GM23338 (cell line): ENCODE measurements around the gene RGS6. TPM values are rescaled to one million over a fixed set of nuclear protein-coding genes. Genes with fewer than 3 reads are reported as not detected.

Source experiments
- ATAC-seq: fragments of 200-7000 bp; cut with Tn5 transposase; 3 replicates; pipeline ENCODE4 v1.9.1; 2020
- DNase-seq: peaks from one replicate; pipeline ENCODE4 v3.0.0-alpha.2; 2015; ENCODE audit warnings: low spot score
- H2AFZ ChIP-seq: fragments of 200-600 bp; sonication (generic); 2 replicates; pipeline ENCODE4 v1.8.0; 2016; ENCODE audit warnings: antibody characterized with exemption, mild to moderate bottlenecking, moderate library complexity
- H3F3A ChIP-seq: fragments of 200-600 bp; sonication (generic); replicated peaks from 2 replicates; pipeline ENCODE4 v1.8.0; 2017; ENCODE audit warnings: antibody characterized with exemption, mixed run types, low read depth
- H3K27ac ChIP-seq: fragments of 200-600 bp; sonication (generic); 2 replicates; pipeline ENCODE4 v1.6.1; 2016; ENCODE audit warnings: low read depth
- H3K27me3 ChIP-seq: fragments of 200-600 bp; sonication (generic); 2 replicates; pipeline ENCODE4 v1.8.0; 2016; ENCODE audit warnings: mild to moderate bottlenecking, mixed run types, moderate library complexity; ENCODE audit not compliant: insufficient read depth
- H3K36me3 ChIP-seq: fragments of 200-600 bp; sonication (generic); 2 replicates; pipeline ENCODE4 v1.8.0; 2016; ENCODE audit warnings: mild to moderate bottlenecking; ENCODE audit not compliant: insufficient read depth
- H3K4me1 ChIP-seq: fragments of 200-600 bp; sonication (generic); 2 replicates; pipeline ENCODE4 v1.8.0; 2016; ENCODE audit warnings: mild to moderate bottlenecking, moderate library complexity; ENCODE audit not compliant: insufficient read depth
- H3K4me2 ChIP-seq: fragments of 200-600 bp; sonication (generic); 2 replicates; pipeline ENCODE4 v1.7.1; 2017; ENCODE audit warnings: mixed run types
- H3K4me3 ChIP-seq: fragments of 200-600 bp; sonication (generic); 2 replicates; pipeline ENCODE4 v1.6.1; 2016; ENCODE audit warnings: mixed run types
- H3K79me2 ChIP-seq: fragments of 200-600 bp; sonication (generic); replicated peaks from 2 replicates; pipeline ENCODE4 v1.8.0; 2017; ENCODE audit warnings: mild to moderate bottlenecking; ENCODE audit not compliant: insufficient read depth
- H3K9me2 ChIP-seq: fragments of 200-600 bp; sonication (generic); 2 replicates; pipeline ENCODE4 v1.8.0; 2017; ENCODE audit not compliant: insufficient read depth
- H4K20me1 ChIP-seq: fragments of 200-600 bp; sonication (generic); replicated peaks from 2 replicates; pipeline ENCODE4 v1.8.0; 2017; ENCODE audit warnings: mild to moderate bottlenecking; ENCODE audit not compliant: insufficient read depth
- H3K27ac Mint-ChIP-seq: 2 replicates; pipeline ENCODE4 v1.8.0; 2020; ENCODE audit warnings: inconsistent platforms, mild to moderate bottlenecking, moderate library complexity, mixed read lengths
- H3K27me3 Mint-ChIP-seq: 3 replicates; pipeline ENCODE4 v1.8.0; 2022; ENCODE audit warnings: low read depth, mild to moderate bottlenecking, moderate library complexity, mixed read lengths, inconsistent platforms; ENCODE audit not compliant: insufficient read depth, poor library complexity
- H3K36me3 Mint-ChIP-seq: 3 replicates; pipeline ENCODE4 v1.8.0; 2021; ENCODE audit warnings: low read depth, mild to moderate bottlenecking, inconsistent platforms, moderate library complexity, mixed read lengths
- H3K4me1 Mint-ChIP-seq: 3 replicates; pipeline ENCODE4 v1.8.0; 2020; ENCODE audit warnings: mild to moderate bottlenecking, inconsistent platforms, mixed read lengths
- H3K4me3 Mint-ChIP-seq: 3 replicates; pipeline ENCODE4 v1.8.0; 2021; ENCODE audit warnings: moderate library complexity, mild to moderate bottlenecking, inconsistent platforms, mixed read lengths
- H3K9me3 Mint-ChIP-seq: 3 replicates; pipeline ENCODE4 v1.8.0; 2020; ENCODE audit warnings: moderate library complexity, mild to moderate bottlenecking, inconsistent platforms, mixed read lengths
- CREB1 ChIP-seq: fragments of 250-450 bp; sonication (Bioruptor Pico); IDR thresholded peaks from 2 replicates; pipeline ENCODE4 v1.5.0; 2020; ENCODE audit warnings: low read depth, mild to moderate bottlenecking, moderate library complexity
- EZH2 ChIP-seq: fragments of 200-600 bp; sonication (generic); IDR thresholded peaks from one replicate; pipeline ENCODE4 v1.8.0; 2017; ENCODE audit warnings: antibody characterized with exemption, mild to moderate bottlenecking, low read depth; ENCODE audit not compliant: unreplicated experiment
- EZH2phosphoT487 ChIP-seq: fragments of 200-600 bp; sonication (generic); IDR thresholded peaks from one replicate; pipeline ENCODE4 v1.8.1; 2018; ENCODE audit warnings: antibody characterized with exemption; ENCODE audit not compliant: unreplicated experiment
- JUNB ChIP-seq: IDR thresholded peaks from one replicate; pipeline ENCODE4 v1.6.1; 2016; ENCODE audit warnings: antibody characterized with exemption; ENCODE audit not compliant: unreplicated experiment
- NANOG ChIP-seq: IDR thresholded peaks from 2 replicates; pipeline ENCODE4 v1.6.1; 2016; ENCODE audit warnings: antibody characterized with exemption, borderline replicate concordance
- POLR2AphosphoS5 ChIP-seq: IDR thresholded peaks from 2 replicates; pipeline ENCODE4 v1.6.1; 2016; ENCODE audit warnings: antibody characterized with exemption, low read depth
- STAT1 ChIP-seq: IDR thresholded peaks from one replicate; pipeline ENCODE4 v1.6.1; 2016; ENCODE audit warnings: antibody characterized with exemption; ENCODE audit not compliant: unreplicated experiment
- ZNF114 ChIP-seq: fragments of 250-450 bp; sonication (Bioruptor Pico); IDR thresholded peaks from 2 replicates; pipeline ENCODE4 v1.5.0; 2020; ENCODE audit warnings: mild to moderate bottlenecking, moderate library complexity
- ZNF331 ChIP-seq: fragments of 250-450 bp; sonication (Bioruptor Pico); IDR thresholded peaks from 2 replicates; pipeline ENCODE4 v1.5.0; 2020; ENCODE audit warnings: low read depth, mild to moderate bottlenecking, moderate library complexity
- polyA plus RNA-seq: library from polyadenylated mRNA; unstranded; fragments of >200 nt; fragmentation: Nextera tagmentation; extraction: Ambion mirVana; gene quantifications from 2 replicates; pipeline ENCODE4 v1.2.1, GENCODE V29; 2016
- total RNA-seq: library from RNA; depleted of rRNA; stranded (reverse); fragments of >200 nt; shearing (Covaris generic); gene quantifications from 2 replicates; pipeline ENCODE4 v1.2.3, GENCODE V29; 2014
- TF ChIP-seq, protein P1 (sequence below): IDR thresholded peaks from one replicate; pipeline ENCODE4 v1.6.1; 2018; ENCODE audit warnings: antibody characterized with exemption; ENCODE audit not compliant: unreplicated experiment
- TF ChIP-seq, protein P2 (sequence below): IDR thresholded peaks from 2 replicates; pipeline ENCODE4 v1.6.1; 2016; ENCODE audit warnings: antibody characterized with exemption
- TF ChIP-seq, protein P3 (sequence below): fragments of 250-450 bp; sonication (Bioruptor Pico); IDR thresholded peaks from 2 replicates; pipeline ENCODE4 v1.5.0; 2020; ENCODE audit warnings: mild to moderate bottlenecking, moderate library complexity
- TF ChIP-seq, protein P4 (sequence below), 2 experiments: fragments of 200-600 bp in 1 of 2; sonication (generic) in 1 of 2; conservative IDR thresholded peaks; 2 replicates each; pipeline versions ENCODE4 v1.5.1 to v1.6.1; 2016 to 2017; ENCODE audit warnings: antibody characterized with exemption in 2 of 2, low read depth in 2 of 2, mild to moderate bottlenecking in 2 of 2, moderate library complexity in 1 of 2

RGS6 gene
- total and polyA plus RNA-seq, 2 experiments from 2014 or later = 0.66 to 0.83 TPM

DNA sequence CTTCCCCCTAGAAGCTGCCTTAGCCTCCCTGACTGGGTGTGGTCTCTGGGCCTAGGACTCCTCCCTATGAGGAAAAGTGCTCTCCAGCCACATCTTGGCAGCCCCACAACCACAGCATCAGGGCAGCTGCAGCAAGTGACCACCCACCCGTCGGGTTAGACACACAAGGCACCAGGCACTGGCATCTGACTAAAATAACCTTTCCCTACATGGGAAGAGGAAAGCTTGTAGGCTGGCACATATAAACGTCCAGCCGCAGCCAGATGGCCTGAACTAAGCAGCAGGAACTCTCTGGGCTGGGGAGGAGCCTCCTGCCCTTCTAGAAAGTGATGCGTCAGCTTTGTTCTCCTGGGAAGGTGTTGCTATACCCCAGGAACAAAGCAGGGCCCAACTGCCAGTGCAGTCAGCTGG is 632.9 kb downstream of the RGS6 start:
- H3K27ac Mint-ChIP-seq = no peak overlapping the region
- no peaks in the 10 kb centered on the region for H3K9me2 ChIP-seq
- no peaks in the 10 kb centered on the region for H3K9me3 Mint-ChIP-seq
- no peak overlapping the region for H3K27ac ChIP-seq
- no peak overlapping the region for H3K4me3 ChIP-seq
- no peaks in the 10 kb centered on the region for H3K4me1 Mint-ChIP-seq
- H3K36me3 ChIP-seq = no peaks in the 10 kb centered on the region
- H3K4me3 Mint-ChIP-seq = no peak overlapping the region
- no peaks in the 10 kb centered on the region for H3K4me1 ChIP-seq
- no peaks in the 10 kb centered on the region for H4K20me1 ChIP-seq
- ATAC-seq (no peak), DNase-seq (no peak)
- TF ChIP-seq, protein P1, sequence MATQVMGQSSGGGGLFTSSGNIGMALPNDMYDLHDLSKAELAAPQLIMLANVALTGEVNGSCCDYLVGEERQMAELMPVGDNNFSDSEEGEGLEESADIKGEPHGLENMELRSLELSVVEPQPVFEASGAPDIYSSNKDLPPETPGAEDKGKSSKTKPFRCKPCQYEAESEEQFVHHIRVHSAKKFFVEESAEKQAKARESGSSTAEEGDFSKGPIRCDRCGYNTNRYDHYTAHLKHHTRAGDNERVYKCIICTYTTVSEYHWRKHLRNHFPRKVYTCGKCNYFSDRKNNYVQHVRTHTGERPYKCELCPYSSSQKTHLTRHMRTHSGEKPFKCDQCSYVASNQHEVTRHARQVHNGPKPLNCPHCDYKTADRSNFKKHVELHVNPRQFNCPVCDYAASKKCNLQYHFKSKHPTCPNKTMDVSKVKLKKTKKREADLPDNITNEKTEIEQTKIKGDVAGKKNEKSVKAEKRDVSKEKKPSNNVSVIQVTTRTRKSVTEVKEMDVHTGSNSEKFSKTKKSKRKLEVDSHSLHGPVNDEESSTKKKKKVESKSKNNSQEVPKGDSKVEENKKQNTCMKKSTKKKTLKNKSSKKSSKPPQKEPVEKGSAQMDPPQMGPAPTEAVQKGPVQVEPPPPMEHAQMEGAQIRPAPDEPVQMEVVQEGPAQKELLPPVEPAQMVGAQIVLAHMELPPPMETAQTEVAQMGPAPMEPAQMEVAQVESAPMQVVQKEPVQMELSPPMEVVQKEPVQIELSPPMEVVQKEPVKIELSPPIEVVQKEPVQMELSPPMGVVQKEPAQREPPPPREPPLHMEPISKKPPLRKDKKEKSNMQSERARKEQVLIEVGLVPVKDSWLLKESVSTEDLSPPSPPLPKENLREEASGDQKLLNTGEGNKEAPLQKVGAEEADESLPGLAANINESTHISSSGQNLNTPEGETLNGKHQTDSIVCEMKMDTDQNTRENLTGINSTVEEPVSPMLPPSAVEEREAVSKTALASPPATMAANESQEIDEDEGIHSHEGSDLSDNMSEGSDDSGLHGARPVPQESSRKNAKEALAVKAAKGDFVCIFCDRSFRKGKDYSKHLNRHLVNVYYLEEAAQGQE = no peak
- TF ChIP-seq STAT1 = no peak
- TF ChIP-seq EZH2 = no peak
- TF ChIP-seq ZNF331 = no peak
- TF ChIP-seq, protein P2, sequence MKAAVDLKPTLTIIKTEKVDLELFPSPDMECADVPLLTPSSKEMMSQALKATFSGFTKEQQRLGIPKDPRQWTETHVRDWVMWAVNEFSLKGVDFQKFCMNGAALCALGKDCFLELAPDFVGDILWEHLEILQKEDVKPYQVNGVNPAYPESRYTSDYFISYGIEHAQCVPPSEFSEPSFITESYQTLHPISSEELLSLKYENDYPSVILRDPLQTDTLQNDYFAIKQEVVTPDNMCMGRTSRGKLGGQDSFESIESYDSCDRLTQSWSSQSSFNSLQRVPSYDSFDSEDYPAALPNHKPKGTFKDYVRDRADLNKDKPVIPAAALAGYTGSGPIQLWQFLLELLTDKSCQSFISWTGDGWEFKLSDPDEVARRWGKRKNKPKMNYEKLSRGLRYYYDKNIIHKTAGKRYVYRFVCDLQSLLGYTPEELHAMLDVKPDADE = no peak
- no peak for TF ChIP-seq EZH2phosphoT487
- TF ChIP-seq, protein P3, sequence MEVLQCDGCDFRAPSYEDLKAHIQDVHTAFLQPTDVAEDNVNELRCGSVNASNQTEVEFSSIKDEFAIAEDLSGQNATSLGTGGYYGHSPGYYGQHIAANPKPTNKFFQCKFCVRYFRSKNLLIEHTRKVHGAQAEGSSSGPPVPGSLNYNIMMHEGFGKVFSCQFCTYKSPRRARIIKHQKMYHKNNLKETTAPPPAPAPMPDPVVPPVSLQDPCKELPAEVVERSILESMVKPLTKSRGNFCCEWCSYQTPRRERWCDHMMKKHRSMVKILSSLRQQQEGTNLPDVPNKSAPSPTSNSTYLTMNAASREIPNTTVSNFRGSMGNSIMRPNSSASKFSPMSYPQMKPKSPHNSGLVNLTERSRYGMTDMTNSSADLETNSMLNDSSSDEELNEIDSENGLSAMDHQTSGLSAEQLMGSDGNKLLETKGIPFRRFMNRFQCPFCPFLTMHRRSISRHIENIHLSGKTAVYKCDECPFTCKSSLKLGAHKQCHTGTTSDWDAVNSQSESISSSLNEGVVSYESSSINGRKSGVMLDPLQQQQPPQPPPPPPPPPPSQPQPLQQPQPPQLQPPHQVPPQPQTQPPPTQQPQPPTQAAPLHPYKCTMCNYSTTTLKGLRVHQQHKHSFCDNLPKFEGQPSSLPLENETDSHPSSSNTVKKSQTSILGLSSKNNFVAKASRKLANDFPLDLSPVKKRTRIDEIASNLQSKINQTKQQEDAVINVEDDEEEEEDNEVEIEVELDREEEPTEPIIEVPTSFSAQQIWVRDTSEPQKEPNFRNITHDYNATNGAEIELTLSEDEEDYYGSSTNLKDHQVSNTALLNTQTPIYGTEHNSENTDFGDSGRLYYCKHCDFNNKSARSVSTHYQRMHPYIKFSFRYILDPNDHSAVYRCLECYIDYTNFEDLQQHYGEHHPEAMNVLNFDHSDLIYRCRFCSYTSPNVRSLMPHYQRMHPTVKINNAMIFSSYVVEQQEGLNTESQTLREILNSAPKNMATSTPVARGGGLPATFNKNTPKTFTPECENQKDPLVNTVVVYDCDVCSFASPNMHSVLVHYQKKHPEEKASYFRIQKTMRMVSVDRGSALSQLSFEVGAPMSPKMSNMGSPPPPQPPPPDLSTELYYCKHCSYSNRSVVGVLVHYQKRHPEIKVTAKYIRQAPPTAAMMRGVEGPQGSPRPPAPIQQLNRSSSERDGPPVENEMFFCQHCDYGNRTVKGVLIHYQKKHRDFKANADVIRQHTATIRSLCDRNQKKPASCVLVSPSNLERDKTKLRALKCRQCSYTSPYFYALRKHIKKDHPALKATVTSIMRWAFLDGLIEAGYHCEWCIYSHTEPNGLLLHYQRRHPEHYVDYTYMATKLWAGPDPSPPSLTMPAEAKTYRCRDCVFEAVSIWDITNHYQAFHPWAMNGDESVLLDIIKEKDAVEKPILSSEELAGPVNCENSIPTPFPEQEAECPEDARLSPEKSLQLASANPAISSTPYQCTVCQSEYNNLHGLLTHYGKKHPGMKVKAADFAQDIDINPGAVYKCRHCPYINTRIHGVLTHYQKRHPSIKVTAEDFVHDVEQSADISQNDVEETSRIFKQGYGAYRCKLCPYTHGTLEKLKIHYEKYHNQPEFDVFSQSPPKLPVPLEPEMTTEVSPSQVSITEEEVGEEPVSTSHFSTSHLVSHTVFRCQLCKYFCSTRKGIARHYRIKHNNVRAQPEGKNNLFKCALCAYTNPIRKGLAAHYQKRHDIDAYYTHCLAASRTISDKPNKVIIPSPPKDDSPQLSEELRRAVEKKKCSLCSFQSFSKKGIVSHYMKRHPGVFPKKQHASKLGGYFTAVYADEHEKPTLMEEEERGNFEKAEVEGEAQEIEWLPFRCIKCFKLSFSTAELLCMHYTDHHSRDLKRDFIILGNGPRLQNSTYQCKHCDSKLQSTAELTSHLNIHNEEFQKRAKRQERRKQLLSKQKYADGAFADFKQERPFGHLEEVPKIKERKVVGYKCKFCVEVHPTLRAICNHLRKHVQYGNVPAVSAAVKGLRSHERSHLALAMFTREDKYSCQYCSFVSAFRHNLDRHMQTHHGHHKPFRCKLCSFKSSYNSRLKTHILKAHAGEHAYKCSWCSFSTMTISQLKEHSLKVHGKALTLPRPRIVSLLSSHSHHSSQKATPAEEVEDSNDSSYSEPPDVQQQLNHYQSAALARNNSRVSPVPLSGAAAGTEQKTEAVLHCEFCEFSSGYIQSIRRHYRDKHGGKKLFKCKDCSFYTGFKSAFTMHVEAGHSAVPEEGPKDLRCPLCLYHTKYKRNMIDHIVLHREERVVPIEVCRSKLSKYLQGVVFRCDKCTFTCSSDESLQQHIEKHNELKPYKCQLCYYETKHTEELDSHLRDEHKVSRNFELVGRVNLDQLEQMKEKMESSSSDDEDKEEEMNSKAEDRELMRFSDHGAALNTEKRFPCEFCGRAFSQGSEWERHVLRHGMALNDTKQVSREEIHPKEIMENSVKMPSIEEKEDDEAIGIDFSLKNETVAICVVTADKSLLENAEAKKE (CRISPR knock-in tag) = no peak
- TF ChIP-seq CREB1 (CRISPR knock-in tag) = no peak
- TF ChIP-seq NANOG = no peak
- TF ChIP-seq, protein P4, sequence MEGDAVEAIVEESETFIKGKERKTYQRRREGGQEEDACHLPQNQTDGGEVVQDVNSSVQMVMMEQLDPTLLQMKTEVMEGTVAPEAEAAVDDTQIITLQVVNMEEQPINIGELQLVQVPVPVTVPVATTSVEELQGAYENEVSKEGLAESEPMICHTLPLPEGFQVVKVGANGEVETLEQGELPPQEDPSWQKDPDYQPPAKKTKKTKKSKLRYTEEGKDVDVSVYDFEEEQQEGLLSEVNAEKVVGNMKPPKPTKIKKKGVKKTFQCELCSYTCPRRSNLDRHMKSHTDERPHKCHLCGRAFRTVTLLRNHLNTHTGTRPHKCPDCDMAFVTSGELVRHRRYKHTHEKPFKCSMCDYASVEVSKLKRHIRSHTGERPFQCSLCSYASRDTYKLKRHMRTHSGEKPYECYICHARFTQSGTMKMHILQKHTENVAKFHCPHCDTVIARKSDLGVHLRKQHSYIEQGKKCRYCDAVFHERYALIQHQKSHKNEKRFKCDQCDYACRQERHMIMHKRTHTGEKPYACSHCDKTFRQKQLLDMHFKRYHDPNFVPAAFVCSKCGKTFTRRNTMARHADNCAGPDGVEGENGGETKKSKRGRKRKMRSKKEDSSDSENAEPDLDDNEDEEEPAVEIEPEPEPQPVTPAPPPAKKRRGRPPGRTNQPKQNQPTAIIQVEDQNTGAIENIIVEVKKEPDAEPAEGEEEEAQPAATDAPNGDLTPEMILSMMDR (conservative IDR thresholded peaks at IDR 0.05; ENCODE audit: low read depth in 2 of 2) = no peak
- no peak for TF ChIP-seq ZNF114 (CRISPR knock-in tag)
- no peak for TF ChIP-seq POLR2AphosphoS5
- TF ChIP-seq JUNB = no peak
- no peaks in the 10 kb centered on the region for H3K36me3 Mint-ChIP-seq
- no peaks in the 10 kb centered on the region for H3K27me3 ChIP-seq
- H3F3A ChIP-seq = no peaks in the 10 kb centered on the region
- no peak overlapping the region for H3K4me2 ChIP-seq
- no peak overlapping the region for H2AFZ ChIP-seq
- H3K79me2 ChIP-seq = no peaks in the 10 kb centered on the region
- peaks cover 11% of the 10 kb centered on the region for H3K27me3 Mint-ChIP-seq
